Tibial nerve (tissue), 4 donors: ENCODE results near the gene ARHGEF38. TPM values are rescaled to one million over a fixed set of nuclear protein-coding genes. Genes with fewer than 3 reads are reported as not detected.
A peak's percentile ranks its signal among the peaks of the same experiment; 100 is the strongest.

Experiments used
- DNase-seq, 2 donors: peaks; one replicate each; pipeline ENCODE4 v3.0.0-alpha.2; 2019; ENCODE audit warnings: low spot score in 2 of 2
- H3K27ac ChIP-seq, 4 donors: fragments of 200-600 bp; sonication (generic) in 3 of 4; one replicate each; pipeline ENCODE4 v1.5.1; 2017 to 2019; ENCODE audit warnings: mild to moderate bottlenecking in 1 of 4
- H3K27me3 ChIP-seq, 2 donors: fragments of 200-600 bp; sonication (generic) in 1 of 2; one replicate each; pipeline versions ENCODE4 v1.5.1 to v1.6.0; 2017 to 2019
- H3K36me3 ChIP-seq, 3 donors: fragments of 200-600 bp; sonication (generic); one replicate each; pipeline ENCODE4 v1.5.1; 2018 to 2019
- H3K4me1 ChIP-seq, 4 donors: fragments of 200-600 bp; sonication (generic) in 3 of 4; one replicate each; pipeline ENCODE4 v1.5.1; 2017 to 2019
- H3K4me3 ChIP-seq, 4 donors: fragments of 200-600 bp; sonication (generic) in 3 of 4; one replicate each; pipeline ENCODE4 v1.5.1; 2017 to 2019; ENCODE audit warnings: mild to moderate bottlenecking in 1 of 4, moderate library complexity in 1 of 4
- H3K9me3 ChIP-seq, 4 donors: fragments of 200-600 bp; sonication (generic) in 3 of 4; one replicate each; pipeline ENCODE4 v1.5.1; 2017 to 2019
- EP300 ChIP-seq, 2 donors: sonication (generic); formaldehyde crosslinking; IDR thresholded peaks; one replicate each; pipeline ENCODE4 v1.6.1; 2017; ENCODE audit warnings: antibody characterized with exemption in 2 of 2, mild to moderate bottlenecking in 1 of 2
- POLR2A ChIP-seq, 2 donors: fragments of 450-650 bp; IDR thresholded peaks; one replicate each; pipeline ENCODE4 v1.6.1; 2017; ENCODE audit warnings: antibody characterized with exemption in 2 of 2, mild to moderate bottlenecking in 2 of 2, moderate library complexity in 2 of 2
- WGBS, 2 donors: methylation state at CpG; one replicate each; pipeline ENCODE4 v1.1.5; 2018; 5-methylcytosine and 5-hydroxymethylcytosine counted together
- total RNA-seq, 4 donors: library from RNA; depleted of rRNA; stranded (reverse); fragments of >200 nt; gene quantifications; one replicate each; pipeline ENCODE4 v1.1.0, GENCODE V29; 2016
- TF ChIP-seq, protein P1 (sequence below), 5 experiments: fragments of 200-600 bp in 3 of 5; fragments of 450-650 bp in 2 of 5; sonication (generic) in 3 of 5; IDR thresholded peaks; one replicate each; pipeline ENCODE4 v1.5.1; 2016 to 2019; ENCODE audit warnings: antibody characterized with exemption in 5 of 5, mild to moderate bottlenecking in 3 of 5, moderate library complexity in 2 of 5

Gene ARHGEF38
- total RNA-seq, 4 donors from 2014 or later, result not detected

DNA sequence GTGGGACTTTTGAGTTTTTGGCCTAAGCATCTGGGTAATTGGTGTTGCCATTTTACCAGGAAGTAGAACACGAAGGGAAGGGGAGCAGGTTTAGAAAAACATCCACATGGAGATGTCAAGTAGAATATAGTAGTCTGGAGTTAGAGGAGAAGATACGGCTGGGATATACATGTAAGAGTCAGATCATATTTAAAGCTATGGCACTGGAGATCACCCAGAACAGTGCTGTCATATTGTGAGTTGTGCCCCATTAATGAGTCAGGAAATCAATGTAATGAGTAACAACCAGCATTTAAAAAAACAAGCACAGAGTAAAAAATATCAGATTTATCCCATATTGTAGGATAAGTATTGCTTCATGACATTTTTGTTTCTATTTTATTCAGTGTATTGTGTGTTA is 160.3 kb downstream of the ARHGEF38 start:
- WGBS, 2 donors, result 71 to 83% methylated on average over 2 of the region's 2 CpGs
- H3K27me3 ChIP-seq, result no peaks in the 10 kb centered on the region
- no peak for TF ChIP-seq EP300 (IDR thresholded peaks at IDR 0.05)
- no peak for TF ChIP-seq POLR2A (IDR thresholded peaks at IDR 0.05)
- TF ChIP-seq, protein P1, sequence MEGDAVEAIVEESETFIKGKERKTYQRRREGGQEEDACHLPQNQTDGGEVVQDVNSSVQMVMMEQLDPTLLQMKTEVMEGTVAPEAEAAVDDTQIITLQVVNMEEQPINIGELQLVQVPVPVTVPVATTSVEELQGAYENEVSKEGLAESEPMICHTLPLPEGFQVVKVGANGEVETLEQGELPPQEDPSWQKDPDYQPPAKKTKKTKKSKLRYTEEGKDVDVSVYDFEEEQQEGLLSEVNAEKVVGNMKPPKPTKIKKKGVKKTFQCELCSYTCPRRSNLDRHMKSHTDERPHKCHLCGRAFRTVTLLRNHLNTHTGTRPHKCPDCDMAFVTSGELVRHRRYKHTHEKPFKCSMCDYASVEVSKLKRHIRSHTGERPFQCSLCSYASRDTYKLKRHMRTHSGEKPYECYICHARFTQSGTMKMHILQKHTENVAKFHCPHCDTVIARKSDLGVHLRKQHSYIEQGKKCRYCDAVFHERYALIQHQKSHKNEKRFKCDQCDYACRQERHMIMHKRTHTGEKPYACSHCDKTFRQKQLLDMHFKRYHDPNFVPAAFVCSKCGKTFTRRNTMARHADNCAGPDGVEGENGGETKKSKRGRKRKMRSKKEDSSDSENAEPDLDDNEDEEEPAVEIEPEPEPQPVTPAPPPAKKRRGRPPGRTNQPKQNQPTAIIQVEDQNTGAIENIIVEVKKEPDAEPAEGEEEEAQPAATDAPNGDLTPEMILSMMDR (IDR thresholded peaks at IDR 0.05), result no peak

DNA sequence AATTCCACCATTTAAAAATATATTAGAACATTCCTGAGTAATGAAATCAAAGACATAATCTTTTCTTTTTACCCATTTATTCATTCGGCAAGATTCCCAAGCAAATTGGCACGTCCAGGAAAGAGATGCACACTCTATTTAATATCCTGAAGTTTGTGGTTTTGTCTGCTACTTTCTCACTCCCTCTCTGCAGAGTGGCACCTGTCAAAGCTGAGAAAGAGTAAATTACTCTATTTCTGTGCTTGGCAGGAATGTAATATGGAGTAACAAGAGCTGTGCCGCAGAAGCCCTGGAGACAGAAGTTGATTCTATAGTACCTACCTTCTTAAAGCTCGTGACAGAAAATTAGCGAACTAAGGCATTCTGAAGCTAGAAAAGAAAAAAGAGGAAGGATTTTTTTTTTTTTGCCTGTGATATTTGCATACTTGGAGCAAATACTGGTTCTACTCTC is 161.7 kb downstream of the ARHGEF38 start:
- Histone ChIP-seq H3K9me3 (no peaks in the 10 kb centered on the region), H3K36me3 (peaks cover 0 to 5% (median 0%) of the 10 kb centered on the region in 3 donors), H3K4me1 (peaks cover 0 to 20% (median 0%) of the 10 kb centered on the region in 4 donors), H3K27me3 (no peaks in the 10 kb centered on the region), H3K27ac (no peak overlapping the region), H3K4me3 (peak overlapping the region in 1 of 4 donors; percentile 10)
- no peak for DNase-seq
- 66 to 67% methylated on average over 5 of the region's 5 CpGs for WGBS, 2 donors
- no peak for TF ChIP-seq EP300 (IDR thresholded peaks at IDR 0.05)
- TF ChIP-seq POLR2A (IDR thresholded peaks at IDR 0.05), result no peak
- TF ChIP-seq, protein P1 (IDR thresholded peaks at IDR 0.05), result no peak

More for the DNA sequence above, 160.3 kb downstream of the ARHGEF38 start:
- no peaks in the 10 kb centered on the region for H3K36me3 ChIP-seq
- no peak overlapping the region for H3K27ac ChIP-seq
- H3K4me3 ChIP-seq, result no peak overlapping the region
- H3K4me1 ChIP-seq, result peaks cover 0 to 21% (median under 1%) of the 10 kb centered on the region in 4 donors
- H3K9me3 ChIP-seq, result no peaks in the 10 kb centered on the region
- DNase-seq, result no peak

DNA sequence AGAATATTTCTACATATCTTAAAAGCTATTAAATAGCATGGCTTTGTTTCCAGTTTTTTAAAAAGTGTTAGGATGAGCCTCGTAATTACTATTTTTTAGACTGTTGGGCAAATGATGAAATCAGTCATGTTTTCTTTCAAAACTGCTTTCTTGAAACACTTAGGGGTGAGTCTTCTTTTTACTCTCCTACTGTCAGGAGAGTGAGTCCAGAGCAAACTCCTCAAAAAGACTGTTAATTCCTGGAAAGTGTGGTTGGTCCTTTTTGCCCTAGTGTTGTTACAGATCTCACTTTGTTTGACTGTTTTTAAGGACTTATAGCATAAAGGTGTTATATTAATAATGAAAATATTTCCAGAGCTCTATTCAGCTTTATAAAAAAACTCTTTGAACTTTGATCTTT is 162.5 kb downstream of the ARHGEF38 start:
- Histone ChIP-seq H3K36me3 (peaks cover 0 to 8% (median 0%) of the 10 kb centered on the region in 3 donors), H3K27me3 (no peaks in the 10 kb centered on the region), H3K4me3 (no peak overlapping the region), H3K4me1 (peaks cover 0 to 12% (median 0%) of the 10 kb centered on the region in 4 donors), H3K9me3 (no peaks in the 10 kb centered on the region), H3K27ac (no peak overlapping the region)
- WGBS, 2 donors, result 75 to 78% methylated on average over 1 of the region's 1 CpG
- no peak for DNase-seq
- no peak for TF ChIP-seq EP300 (IDR thresholded peaks at IDR 0.05)
- TF ChIP-seq POLR2A (IDR thresholded peaks at IDR 0.05), result no peak
- TF ChIP-seq, protein P1 (IDR thresholded peaks at IDR 0.05), result no peak

DNA sequence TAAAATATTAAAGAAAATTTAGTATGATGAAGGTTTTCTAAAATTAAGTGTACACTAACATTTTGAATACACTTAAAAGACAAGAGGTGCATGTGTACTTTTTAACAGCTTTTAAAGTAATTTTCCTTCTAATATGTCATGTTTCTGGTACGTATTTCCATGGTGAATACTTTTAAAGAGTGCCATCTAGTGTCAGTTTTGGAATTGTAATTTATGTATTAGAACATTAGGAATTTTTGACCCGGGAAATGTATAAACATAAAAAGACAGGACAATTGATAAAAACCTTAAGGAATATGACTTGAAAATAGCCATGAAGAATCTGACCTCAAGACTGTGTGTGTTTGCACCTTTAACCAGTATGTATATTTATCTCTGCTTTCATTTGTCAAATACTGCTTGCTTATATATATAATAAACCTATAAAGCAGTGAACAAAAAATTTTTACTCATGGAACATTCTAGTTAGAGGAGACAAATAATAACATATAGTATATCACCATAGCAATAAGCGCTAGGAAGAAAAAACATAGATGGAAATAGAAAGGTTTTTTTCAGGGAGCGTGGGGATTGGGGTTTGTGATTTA is 163.4 kb downstream of the ARHGEF38 start:
- Histone ChIP-seq H3K9me3 (no peaks in the 10 kb centered on the region), H3K36me3 (peaks cover 0 to 16% (median 0%) of the 10 kb centered on the region in 3 donors), H3K4me3 (no peak overlapping the region), H3K27ac (no peak overlapping the region), H3K27me3 (no peaks in the 10 kb centered on the region), H3K4me1 (peaks cover 0 to 11% (median 0%) of the 10 kb centered on the region in 4 donors)
- WGBS, 2 donors, result 48% methylated on average over 4 of the region's 4 CpGs
- no peak for DNase-seq
- TF ChIP-seq EP300 (IDR thresholded peaks at IDR 0.05), result no peak
- TF ChIP-seq, protein P1 (IDR thresholded peaks at IDR 0.05), result peak; percentile 34 to 49 (median 44)

DNA sequence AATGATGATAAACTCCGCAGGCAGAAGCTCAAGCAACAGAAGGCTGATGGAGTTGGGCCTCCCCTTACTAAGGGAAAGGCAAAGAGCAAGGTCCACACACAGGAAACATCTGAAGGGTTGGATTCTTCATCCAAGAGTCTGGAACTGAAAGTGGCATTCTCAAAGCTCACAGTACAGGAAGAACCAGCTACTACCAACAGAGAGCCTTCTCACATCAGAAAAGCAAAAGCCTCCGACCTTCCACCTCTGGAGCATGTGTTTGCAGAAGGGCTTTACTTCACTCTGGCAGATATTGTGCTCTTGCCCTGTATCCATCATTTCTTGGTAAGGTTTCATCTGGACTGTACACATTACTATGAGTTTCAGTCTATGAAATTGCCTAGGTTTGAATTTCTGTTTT is 166.8 kb downstream of the ARHGEF38 start:
- H3K27ac ChIP-seq, result no peak overlapping the region
- 79 to 80% methylated on average over 2 of the region's 2 CpGs for WGBS, 2 donors
- DNase-seq, result no peak
- H3K4me3 ChIP-seq, result no peak overlapping the region
- H3K27me3 ChIP-seq, result no peaks in the 10 kb centered on the region
- H3K36me3 ChIP-seq, result peaks cover 0 to 20% (median 0%) of the 10 kb centered on the region in 3 donors
- peaks cover 0 to 11% (median 0%) of the 10 kb centered on the region in 4 donors for H3K4me1 ChIP-seq
- no peaks in the 10 kb centered on the region for H3K9me3 ChIP-seq
- TF ChIP-seq EP300 (IDR thresholded peaks at IDR 0.05) (no peak), POLR2A (IDR thresholded peaks at IDR 0.05) (no peak)
